ENCODE results near the gene ADAM12. TPM values are rescaled to one million over a fixed set of nuclear protein-coding genes. Genes with fewer than 3 reads are reported as not detected.

The ADAM12 gene
- total and polyA plus RNA-seq, 9 of the 15 experiments (the other 6 are each of a cell fraction or from before 2014, with no cell fraction given) = not detected

DNA sequence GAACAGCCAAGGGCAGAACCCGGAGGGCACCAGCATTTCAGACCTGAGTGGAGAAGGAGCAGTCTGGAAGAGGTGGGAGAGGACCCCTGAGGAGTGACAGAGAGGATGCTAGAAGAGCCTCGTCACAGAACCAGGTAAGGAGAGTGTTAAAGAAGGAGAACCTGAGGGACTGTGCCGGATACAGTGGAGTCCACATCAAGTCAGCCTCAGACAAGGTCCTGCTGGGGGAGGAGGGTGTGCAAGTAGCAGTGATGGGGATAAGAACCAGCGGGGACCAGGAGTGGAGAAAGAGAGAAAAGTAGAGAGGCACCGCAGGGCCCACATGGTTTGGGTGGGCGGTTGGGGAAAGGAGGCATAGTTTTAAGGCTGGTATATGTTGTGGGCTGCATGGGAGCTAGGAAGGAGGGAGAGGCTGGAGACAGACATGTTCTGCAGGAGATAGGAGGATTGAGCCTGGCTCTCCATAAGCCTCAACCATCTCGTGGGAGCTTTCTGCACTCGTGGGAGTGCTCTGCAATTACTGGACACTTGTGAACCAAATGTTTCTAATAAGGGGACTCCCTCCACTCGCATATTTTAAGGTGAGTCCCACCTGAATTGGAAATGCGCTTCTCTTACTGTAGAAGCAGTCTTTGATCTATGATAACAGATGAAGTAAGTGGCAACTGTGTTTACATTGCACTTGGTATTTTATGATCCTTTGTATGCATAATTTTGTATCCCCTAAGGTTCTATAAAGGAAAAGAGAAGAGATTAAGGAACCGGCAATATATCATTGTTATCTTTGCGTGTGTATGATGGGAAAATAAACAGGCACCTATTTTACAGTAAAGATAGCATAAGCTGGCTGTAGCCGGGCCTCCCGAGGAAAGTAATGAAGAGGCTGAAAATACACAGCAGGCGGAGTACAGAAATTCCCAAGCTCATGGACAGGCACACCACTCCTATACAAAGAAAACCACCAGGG lies 154.8 kb downstream of the ADAM12 start:
- no TSS peak for BruUV-seq (replicated peaks)
- no peaks in the 10 kb centered on the region for H3K9me1 ChIP-seq (ENCODE audit: control insufficient read depth, insufficient read depth, low read length)
- no peaks in the 10 kb centered on the region for H4K20me1 ChIP-seq (replicated peaks; ENCODE audit: control insufficient read depth, insufficient read depth, low read length)
- DNase-seq (ENCODE audit: extremely low read depth in 1 of 4, low spot score in 3 of 4) = no peak
- ChIA-PET POLR2A (no interaction called here), CTCF (ENCODE audit: low intra/inter-chr PET ratio) (no interaction called here)
- intact Hi-C loops (cut with micrococcal nuclease) (no loop called here), in situ Hi-C loops (cut with MboI) (no loop called here)
- no peak overlapping the region for H3K27ac ChIP-seq (ENCODE audit: extremely low read depth, low read depth, low read length)
- no peak overlapping the region for H2AFZ ChIP-seq (ENCODE audit: low read depth, low read length)
- no peaks in the 10 kb centered on the region for H3K79me2 ChIP-seq (ENCODE audit: control insufficient read depth, insufficient read depth, low read length)
- no peaks in the 10 kb centered on the region for H3K9me3 ChIP-seq (replicated peaks; ENCODE audit: control insufficient read depth, insufficient read depth, low read depth, low read length)
- no peaks in the 10 kb centered on the region for H3K36me3 ChIP-seq (ENCODE audit: control insufficient read depth, insufficient read depth, low read length)
- ATAC-seq = no peak
- peaks cover 0 to 13% of the 10 kb centered on the region in 2 experiments; a peak in 1 of 5 replicates for H3K27me3 ChIP-seq (ENCODE audit: control insufficient read depth in 2 of 2, insufficient read depth in 2 of 2, low read length in 2 of 2)
- H3K4me2 ChIP-seq (ENCODE audit: insufficient read depth, low read length) = no peak overlapping the region
- 4% methylated on average over 11 of the region's 15 CpGs for WGBS (ENCODE audit: insufficient coverage, low coverage, missing lambda C conversion rate)
- no peak for FAIRE-seq
- H3K4me3 ChIP-seq = no peak overlapping the region
- no peak for TF ChIP-seq CREM (IDR thresholded peaks at IDR 0.05; ENCODE audit: low read depth)
- no peak for TF ChIP-seq KAT2B (IDR thresholded peaks at IDR 0.05; ENCODE audit: low read depth, low read length)
- no peak for TF ChIP-seq TAF1 (IDR thresholded peaks at IDR 0.05; ENCODE audit: control insufficient read depth, extremely low read depth, insufficient read depth, low read length, severe bottlenecking)
- TF ChIP-seq PTTG1 (tag; IDR thresholded peaks at IDR 0.05; ENCODE audit: low read depth) = no peak
- no peak for TF ChIP-seq RNF2 (IDR thresholded peaks at IDR 0.05)
- TF ChIP-seq, protein P1, sequence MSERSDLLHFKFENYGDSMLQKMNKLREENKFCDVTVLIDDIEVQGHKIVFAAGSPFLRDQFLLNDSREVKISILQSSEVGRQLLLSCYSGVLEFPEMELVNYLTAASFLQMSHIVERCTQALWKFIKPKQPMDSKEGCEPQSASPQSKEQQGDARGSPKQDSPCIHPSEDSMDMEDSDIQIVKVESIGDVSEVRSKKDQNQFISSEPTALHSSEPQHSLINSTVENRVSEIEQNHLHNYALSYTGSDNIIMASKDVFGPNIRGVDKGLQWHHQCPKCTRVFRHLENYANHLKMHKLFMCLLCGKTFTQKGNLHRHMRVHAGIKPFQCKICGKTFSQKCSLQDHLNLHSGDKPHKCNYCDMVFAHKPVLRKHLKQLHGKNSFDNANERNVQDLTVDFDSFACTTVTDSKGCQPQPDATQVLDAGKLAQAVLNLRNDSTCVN (CRISPR knock-in tag; IDR thresholded peaks at IDR 0.05) = no peak
- no peak for TF ChIP-seq NCOA6 (IDR thresholded peaks at IDR 0.05)
- TF ChIP-seq, protein P2, sequence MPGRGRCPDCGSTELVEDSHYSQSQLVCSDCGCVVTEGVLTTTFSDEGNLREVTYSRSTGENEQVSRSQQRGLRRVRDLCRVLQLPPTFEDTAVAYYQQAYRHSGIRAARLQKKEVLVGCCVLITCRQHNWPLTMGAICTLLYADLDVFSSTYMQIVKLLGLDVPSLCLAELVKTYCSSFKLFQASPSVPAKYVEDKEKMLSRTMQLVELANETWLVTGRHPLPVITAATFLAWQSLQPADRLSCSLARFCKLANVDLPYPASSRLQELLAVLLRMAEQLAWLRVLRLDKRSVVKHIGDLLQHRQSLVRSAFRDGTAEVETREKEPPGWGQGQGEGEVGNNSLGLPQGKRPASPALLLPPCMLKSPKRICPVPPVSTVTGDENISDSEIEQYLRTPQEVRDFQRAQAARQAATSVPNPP (IDR thresholded peaks at IDR 0.05; ENCODE audit: borderline replicate concordance, insufficient read depth, insufficient read length) = no peak
- TF ChIP-seq ZNF75A (CRISPR knock-in tag; IDR thresholded peaks at IDR 0.05) = no peak
- no peak for TF ChIP-seq IFI16 (CRISPR knock-in tag; IDR thresholded peaks at IDR 0.05)
- no peak for TF ChIP-seq MAFF (IDR thresholded peaks at IDR 0.05; ENCODE audit: low read length)
- no peak for TF ChIP-seq ZNF3 (CRISPR knock-in tag; IDR thresholded peaks at IDR 0.05)
- H3K9ac ChIP-seq (ENCODE audit: insufficient read depth in 1 of 2, low read depth in 2 of 2, low read length in 2 of 2) = no peak overlapping the region
- no peaks in the 10 kb centered on the region; a peak in 1 of 5 replicates for H3K4me1 ChIP-seq (replicated peaks in 1 of 2; ENCODE audit: control insufficient read depth in 2 of 2, insufficient read depth in 2 of 2, low read length in 2 of 2)

Data from K562 (cell line).